Inflammatory macrophage treated with lipopolysaccharide for 1 hour (primary cell): ENCODE measurements around the gene SPACA4.
A peak's percentile ranks its signal among the peaks of the same experiment; 100 is the strongest.

Experiments used
- DNase-seq, 2 donors: peaks; one replicate each; pipeline ENCODE4 v3.0.0-alpha.2; 2020 to 2022

SPACA4 gene

DNA sequence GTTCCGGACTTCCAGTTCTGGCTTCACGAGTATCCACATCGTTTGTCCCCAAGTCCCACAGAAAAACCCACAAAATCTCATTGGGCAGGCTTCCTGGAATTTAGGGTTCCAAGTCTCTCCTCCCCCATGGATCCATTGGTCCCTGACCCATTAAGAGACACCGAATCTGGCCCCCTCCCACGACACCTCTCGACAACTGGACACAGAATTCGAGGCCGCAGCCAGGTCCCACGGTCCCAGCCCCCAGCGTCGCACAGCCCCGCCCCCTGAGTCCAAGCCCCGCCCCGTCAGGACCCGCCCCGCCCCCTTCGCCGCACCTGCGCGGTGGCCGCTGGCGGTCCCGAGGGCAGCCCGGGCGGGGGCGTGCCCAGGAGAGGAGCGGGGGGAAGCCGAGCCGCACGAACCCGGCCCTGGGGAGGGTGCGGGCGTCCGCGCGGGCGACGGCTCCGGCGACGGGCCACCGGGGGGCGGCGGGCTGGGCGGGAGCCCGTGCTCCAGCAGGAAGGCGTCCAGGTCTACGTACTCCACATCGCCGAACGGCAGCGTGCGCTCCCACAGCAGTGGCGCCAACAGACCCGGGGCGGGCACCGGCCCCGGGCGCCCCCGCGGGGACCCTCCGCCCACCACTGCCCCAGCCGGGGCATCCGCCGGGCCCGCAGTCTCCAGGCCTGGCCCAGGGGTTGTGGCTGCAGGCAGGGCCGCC lies 28.9 kb downstream of the SPACA4 start:
- DNase-seq: peak; percentile 48 to 63

DNA sequence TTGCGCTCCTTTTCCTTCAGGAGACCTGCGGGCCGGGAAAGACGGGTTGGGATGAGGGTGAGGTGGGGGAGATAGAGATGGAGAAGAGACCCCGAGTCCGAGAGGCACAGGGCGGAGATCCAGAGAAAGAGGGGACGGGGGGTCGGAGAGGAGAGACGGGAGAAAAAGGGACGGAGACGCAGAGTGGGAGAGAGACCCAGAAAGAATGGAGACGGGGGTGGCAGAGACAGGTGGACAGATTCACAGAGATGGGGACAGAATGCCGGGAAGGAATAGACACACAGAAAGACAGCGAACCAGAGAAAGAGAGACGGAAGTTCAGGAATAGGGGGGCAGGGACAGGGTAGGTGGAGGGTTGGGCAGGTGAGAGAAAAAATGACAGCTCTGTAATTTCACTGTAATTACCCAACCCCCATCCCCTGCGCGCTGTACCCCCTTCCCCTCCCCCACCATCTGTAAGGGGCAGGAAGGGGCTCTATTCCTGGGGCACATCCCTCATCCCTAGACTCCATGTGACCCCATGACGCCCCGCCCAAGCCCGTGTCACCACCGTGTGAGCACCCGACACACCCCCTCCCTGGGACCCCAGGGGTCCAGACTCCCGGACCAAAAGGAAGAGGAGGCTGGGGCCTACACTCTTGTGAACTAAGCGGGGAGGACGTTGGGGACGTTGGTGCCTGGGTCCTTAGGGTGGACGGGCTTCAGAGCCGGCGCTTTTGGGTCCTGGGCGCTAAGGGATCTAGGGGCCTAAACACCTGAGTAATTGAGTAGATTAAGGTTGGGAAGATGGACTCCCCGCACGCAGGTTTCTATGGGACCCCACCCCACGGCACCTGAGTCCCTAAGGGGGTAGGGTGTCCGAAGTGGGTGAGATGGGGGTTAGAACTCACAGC lies 29.7 kb downstream of the SPACA4 start:
- peak in 1 of 2 donors; percentile 19 for DNase-seq

DNA sequence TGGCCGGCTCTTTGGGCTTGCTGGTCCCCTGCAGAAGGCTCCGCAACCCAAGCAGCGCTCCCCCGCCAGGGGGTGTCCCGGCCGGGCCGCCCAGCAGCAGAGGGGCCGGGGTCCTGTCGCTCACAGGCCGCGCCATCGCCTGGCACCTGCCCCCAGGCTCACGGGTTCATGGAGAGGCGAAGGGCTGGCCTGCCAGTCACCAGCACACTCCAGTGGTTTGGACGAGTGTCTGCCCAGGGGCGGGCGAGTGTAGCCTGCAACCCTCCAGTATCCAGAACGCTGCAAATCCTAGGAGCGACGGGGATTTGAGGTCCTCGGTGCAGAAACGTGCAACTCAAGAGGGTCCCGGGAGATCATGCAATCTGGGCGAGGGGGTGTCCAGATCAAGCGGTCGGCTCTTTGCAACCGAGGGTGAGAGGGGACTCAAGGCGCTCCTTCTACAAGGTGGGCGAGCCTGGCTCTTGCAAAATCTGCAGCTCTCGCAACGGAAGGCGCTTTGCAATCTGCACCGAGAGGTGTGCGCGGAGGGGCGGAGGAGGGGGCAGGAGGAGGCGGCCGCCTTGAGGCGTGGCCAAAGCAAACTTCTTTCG lies 30.4 kb downstream of the SPACA4 start, which contains the start of gene DBP:
Gene DBP (minus strand): TSS at position 521 of the 590 bp plus-strand sequence. CDS start 385 bp downstream, at position 136.
- peak; percentile 32 to 58 for DNase-seq

DNA sequence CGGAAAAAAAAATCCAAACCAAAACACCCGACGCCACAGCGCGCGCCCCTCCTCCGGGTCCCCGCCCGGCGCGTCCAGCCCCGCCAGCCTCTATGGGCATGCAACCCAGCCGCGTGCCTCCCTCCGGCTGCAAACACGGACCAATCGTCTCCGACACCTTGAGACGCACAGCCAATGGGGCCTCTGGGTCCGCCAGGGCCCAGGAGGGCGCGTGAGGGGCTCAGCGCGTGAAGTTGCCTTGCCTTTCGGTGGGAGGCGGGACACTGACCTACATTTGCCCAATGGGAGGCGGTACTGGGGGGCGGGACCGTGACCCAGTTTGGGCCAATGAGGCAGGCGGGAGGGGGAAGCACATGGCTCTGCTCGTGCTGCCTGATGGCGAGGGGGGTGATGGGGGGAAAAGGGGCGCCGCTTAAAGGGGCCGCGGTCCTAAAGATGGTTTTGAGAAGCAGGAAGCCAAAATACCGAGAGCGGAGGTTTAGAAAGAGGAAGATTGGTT lies 31.0 kb downstream of the SPACA4 start:
- DNase-seq: peak; percentile 97

DNA sequence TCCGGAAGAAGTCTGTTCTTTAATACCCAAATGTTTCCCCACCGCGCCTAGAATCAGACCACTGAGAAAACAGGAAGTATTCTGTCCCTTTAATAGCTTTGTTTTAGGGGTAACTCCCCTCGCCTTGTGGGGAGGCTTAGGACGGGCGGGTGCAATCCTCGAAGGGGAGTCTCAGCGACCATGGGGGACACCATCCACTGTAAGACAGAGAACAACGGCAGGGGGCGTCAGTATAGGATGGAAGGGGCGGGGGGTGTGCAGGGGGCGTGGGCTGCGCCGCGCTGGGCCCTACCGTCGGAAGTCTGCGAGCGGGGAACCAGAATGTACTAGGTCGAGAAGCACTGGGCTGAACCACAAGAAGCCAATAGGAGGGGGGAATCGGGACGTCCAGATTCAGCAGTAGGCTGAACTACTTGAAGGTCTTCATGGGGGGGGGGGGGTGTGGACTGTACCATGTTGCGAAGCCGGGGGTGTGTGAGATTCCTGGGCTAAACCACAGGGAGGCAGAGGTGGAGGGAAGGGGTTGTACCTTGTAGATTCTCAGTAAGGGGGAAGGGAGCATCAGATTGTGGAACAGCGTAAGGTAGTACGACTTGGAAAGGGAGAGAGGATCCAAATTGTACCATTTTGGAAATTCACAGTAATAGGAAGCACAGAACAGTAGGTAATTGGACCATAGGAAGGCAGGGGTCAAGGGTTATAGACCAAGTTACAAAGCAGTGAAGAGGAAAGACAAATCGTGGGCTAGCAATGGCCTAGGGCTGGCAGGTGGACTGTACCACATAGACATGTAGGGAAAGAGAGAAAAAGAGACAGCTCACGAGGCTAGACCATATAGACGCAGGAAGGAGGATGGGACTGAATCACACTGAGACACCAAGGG lies 31.6 kb downstream of the SPACA4 start:
- DNase-seq: peak; percentile 80 to 85

DNA sequence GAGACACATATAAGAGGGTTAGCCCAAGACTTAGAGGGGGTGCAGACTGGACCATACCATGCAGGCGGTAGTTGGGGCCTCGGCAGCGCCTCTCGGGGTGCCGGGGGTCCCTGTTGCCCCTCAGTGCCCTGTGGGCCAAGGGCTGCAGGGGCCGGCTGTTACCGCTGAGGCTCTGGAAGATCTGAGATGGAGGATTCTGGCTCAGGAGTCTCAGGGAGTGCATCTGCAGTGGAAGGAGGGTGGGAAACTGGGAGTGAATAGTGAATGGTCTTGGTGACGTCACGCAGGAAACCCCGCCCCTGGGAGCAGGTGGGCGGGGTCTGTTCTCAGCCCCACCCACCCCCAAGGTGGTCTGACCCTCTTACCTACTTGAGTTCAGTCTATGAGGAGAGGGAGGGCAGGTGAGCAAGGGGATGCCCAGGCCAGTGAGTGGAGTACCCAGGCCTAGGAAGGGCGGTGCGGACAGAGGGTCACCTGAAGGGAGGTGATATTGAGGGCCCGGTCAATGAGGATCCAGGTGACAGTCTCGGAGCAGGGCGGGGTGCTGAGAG lies 32.4 kb downstream of the SPACA4 start:
- no peak for DNase-seq

DNA sequence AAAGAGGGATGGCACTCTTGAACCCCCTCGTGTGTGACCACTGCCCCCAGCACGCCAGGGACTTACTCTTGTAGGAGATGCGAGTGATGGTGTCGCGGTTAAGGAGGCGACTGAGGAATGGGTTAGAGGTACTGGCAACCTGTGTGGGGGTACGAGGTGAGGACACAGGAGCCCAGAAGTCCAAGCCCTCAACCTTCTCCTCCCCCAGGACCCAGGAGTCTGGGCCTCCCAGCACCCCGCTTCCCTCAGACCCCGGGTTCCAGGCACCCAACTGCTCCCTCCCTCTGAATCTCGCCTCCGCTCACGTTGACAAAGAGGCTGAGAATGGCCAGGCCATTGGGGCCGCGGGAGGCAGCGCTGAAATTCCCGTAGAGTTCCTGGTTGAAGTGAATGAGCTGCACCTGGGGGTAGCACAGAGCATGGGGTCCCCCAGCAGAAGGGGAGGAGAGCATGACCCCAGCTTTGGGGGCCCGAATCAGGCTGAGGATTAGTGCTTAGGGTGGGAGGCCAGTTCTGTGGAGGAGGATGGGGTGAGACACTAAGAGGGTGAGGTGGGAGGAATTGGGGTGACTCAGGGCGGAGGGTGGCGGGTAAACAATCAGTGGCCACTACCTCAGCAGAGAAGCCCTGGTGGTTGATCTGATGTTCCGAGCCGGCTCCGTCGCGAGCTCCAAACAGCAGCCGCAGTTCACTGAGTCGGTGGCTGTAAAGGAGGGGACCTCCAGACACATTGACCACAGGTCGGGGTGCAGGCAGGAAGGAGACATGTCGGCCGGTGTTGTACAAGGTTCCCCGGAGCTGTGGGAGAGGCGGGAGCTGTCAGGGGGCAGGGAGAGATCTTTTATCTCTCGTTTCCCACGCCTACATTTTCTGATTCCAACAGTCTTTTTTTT lies 33.2 kb downstream of the SPACA4 start:
- DNase-seq: no peak

DNA sequence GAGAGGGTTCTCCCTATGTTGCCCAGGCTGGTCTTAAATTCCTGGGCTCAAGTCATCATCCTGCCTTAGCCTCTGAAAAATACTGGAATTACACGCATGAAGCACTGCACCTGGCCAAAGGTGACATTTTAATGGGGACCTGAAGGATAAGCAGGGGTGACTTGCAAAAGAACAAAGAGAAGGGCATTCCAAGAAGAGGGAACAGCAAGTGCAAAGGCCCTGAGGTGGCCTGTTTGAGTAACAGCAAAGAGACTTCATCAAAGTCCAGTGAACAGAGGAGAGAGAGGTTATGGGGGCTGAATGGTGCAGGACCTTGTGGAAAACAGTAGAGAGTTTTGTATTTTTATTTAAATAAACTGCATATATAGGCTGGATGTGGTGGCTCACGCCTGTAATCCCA lies 35.3 kb downstream of the SPACA4 start:
- DNase-seq: no peak

DNA sequence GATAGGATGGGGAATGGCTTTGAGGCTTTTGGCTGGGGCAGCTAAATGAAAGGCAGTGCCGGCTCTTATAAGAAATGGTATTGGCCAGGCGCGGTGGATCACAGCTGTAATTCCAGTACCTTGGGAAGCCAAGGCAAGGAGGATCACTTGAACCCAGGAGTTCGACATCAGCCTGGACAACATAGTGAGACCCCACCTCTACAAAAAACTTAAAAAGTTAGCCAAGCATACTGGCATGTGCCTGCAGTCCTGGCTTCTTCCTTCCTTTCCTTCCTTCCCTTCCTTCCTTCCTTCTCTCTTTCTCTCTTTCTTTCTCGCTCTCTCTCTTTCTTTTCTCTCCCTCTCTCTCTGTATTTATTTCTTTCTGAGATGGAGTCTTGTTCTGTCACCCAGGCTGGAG lies 36.3 kb downstream of the SPACA4 start:
- no peak for DNase-seq

DNA sequence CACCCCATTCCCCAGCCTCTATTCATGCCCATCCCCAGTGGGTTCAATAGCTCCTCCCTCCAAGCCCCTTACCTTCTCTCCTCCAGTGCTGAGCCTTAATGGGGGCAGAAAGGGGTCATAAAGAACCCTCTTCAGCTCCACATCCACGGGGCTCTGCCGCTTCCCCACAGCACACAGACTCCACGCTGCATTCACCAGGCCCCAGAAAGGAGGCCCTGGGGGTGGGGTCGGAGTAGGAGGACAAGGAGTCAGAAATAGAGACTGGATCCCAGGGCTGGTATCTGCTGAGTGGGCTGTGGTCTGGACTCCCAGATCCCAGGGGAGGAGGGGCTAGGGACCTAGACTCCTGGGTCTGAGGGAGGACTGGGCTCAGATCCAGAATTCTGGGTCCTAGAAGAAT lies 37.8 kb downstream of the SPACA4 start:
- no peak for DNase-seq

DNA sequence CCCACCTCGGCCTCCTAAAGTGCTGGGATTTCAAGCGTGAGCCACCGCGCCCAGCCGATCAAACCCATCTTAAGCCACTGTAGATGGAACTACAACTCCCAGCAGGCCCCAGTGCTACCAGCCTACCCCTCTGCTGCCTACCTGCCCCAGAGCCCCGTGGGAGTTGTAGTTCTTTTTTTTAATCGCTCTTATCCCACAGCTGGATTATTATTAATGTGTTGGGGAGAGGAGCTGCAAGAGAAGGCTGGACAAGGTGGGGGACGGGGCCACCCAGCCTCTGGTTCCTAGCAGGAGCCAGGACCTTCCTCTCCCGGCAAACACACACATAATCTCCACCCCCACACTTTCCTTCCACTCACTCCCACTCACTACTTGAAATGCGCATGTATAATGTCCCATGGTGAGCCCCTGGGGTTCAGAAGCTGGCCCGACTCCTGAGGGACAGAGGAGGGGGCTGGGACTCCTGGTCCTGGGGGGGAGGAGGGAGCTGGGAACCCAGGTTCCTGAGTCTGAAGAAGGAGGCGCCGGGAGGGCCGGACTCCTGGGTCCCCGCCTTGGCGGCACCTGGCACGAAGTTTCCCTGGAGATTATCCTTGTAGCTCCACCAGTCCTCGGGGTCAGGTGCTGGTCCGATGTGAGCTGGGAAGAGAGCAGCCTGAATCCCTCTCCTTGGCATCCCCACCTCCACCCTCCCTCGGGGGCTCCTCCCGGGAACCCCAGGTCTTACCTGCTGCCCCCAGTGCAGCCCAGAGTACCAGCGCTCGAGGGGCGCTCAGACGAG lies 38.5 kb downstream of the SPACA4 start:
- peak; percentile 67 to 82 for DNase-seq

DNA sequence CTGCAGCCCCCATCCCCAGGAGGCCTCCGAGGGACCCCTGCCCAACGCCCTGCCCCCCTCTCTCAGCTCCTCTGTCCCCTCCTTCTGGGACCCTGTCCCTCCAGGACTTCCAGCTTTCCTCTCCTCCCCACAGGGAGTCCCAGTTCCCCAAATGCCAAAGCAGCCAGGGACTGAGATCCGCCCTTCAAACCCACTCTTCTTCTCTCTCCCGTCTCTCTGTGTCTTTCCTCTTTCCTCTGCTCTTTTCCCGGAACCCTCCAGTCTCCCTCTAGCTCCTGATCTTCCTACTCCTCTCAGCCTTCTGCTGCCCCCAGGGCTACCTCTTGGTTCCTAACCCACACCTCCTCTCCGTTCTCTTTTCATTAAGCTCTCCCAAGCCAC lies 39.1 kb downstream of the SPACA4 start:
- DNase-seq: no peak

DNA sequence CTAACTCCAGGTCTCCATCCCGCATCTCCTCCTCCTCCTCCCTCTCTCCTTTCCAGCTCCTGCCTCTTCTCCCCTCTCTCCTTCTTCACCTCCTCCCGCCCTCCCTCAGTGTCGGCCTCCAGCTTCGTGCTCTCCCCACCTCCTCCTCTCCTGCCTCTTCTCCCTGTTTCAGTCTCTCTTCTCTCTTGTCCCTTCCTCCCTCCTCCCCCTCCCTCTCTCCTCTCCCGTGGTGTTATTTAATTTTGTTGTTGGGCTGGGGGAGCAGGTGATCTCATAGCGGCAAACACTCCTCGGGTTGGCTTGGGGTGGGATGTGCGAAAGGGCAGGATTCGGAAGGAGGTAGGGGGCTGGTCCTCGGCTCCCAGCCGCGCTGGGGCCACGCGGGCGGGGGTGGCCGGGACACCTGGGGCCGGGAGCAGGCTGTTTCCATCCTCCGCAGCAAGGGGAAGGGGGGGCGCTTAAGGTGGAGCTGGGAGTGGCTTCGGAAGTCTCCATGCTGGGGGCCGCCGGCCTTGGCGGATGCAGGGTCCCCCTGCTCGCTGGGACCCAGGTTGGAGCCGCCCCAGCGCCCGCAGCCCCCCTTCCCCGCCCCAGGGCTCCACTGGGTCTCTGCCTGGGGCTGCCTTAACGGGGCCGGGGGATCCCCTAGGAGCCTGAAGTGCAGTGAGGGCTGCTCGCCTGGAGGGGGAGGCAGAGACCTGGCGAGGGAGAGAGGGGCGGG lies 39.6 kb downstream of the SPACA4 start, which contains the start of gene CA11:
Gene CA11 (minus strand): TSS at position 187 of the 721 bp plus-strand sequence. CDS start 555 bp downstream, outside the sequence.
- peak; percentile 60 to 86 for DNase-seq

DNA sequence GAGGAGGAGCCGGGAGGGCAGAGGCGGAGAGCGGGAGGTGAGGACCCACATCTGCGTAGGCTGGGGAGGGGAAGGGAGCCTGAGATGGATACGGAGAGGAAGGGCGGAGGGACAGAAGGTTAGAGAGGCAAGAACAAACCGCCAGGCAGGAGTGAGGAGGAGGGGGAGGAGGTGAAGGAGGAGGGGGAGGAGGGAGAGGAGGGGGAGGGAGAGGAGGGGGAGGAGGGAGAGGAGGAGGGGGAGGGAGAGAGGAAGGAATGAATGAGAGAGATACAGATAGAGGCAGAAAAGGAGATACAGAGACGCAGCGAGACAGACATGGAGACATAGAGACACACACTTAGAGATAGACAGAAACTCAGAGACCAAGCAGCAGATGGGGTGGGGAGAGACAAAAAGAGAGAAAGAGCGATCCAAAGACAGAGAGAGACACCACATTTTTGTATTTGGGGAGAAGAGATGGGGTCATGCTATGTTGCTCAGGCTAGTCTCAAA lies 40.2 kb downstream of the SPACA4 start:
- no peak for DNase-seq

DNA sequence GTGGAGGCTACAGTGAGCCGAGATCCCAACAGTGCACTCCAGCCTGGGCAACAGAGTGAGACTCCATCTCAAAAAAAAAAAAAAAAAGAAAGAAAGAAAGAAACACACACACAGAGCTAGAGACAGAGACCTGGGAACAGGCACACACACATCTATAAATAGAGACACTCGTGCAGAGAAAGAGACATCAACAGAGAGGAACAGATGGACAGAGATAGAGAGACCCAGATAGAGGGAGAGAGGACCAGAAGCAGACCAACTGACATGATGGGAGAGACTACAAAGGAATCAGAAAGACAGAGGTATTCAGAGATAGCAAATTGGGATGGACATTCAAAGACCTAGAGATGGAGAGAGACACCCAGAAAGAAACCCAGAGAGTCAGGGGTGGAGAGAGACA lies 41.6 kb downstream of the SPACA4 start:
- no peak for DNase-seq

DNA sequence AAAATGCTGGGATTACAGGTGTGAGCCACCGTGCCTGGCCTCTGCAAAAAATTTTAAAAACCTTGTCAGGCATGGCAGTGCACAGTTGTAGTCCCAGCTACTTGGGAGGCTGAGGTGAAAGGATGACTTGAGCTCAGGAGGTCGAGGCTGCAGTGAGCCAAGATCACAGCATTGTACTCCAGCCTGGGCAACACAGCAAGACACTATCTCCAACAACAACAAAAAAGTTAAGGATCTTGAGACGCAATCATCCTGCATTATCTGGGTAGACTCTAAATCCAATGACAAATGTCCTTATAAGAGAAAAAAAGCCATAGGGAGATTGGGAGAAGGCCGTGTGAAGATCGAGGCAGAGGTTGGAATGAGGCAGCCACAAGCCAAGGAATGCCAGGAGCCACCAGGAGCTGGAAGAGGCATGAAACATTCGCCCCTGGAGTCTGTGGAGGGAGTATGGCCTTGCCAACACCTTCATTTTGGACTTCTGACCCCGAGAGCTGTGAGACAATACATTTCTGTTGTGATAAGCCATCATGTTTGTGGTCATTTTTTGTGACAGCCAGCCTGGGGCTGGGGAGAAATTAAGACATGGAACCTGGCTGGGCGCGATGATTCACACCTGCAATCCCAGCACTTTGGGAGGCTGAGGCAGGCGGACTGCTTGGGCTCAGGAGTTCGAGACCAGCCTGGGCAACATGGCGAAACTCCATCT lies 44.6 kb downstream of the SPACA4 start:
- no peak for DNase-seq

DNA sequence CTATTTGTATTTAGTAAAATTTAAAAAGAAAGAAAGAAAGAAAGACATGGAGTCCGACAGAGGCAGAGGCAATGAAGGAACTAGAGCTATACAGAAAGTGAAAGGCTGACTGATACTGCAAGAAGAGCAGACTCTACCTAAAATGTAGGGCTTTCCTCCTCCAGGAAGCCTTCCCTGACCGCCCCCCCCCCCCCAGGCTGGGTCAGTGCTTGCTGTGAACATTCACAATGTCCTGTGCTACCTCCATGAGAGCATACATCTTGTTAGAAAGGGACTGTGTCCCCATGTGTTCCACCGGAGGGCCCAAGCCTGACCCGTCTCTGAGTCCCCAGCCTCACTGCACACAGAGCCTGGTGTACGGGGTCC lies 45.1 kb downstream of the SPACA4 start:
- no peak for DNase-seq

DNA sequence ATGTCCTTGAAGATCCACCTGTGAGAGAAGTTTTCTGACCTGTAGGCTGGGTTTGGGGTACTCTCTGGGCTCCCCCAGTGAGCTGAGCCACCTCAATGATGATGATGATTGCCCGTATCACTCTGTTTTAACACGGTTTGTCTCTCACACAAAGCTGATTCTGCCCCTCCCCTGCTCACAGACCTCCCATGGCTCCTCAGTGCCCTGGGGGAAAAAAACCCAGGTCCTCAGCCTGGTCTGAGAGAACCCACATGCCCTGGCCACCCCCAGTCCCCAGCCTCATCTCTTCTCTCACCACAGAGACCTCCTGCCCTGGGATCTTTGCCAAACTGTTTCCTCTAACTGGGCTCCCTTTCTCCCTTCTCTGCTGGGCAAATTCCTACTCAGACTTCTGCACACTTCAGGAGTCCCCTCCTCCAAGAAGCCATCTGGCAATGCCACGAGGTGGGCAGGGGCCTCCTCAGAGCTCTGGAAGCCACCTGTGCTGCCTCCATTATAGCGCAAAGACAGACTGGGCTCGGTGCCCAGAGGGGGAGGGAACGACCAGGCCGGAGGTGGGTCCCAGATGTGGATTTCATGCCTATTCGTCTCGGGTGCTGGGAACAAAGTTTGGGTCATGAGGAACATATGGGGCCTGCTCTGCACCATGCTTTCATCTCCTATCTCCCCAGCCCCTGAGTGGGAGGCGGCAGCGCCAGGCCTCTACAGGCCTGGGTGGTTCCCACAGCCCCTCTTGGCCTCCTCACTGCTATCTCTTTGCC lies 47.9 kb downstream of the SPACA4 start:
- DNase-seq: no peak
